Liver (tissue), 9 donors: ENCODE results near the gene HARBI1. TPM values are rescaled to one million over a fixed set of nuclear protein-coding genes. Genes with fewer than 3 reads are reported as not detected.
"Not testable (repeated sequence)": the region's sequence is repeated elsewhere in the genome, so short reads cannot be mapped to it uniquely, and the experiment has no call there.

Source experiments
- DNase-seq: peaks from one replicate; pipeline ENCODE4 v3.0.0-alpha.2; 2017; ENCODE audit warnings: low spot score
- H3K27ac ChIP-seq, 2 donors: one replicate each; pipeline ENCODE4 v1.7.0; 2013; ENCODE audit warnings: inconsistent platforms in 2 of 2, low read length in 2 of 2, control low read depth in 1 of 2, low read depth in 1 of 2, mild to moderate bottlenecking in 1 of 2
- H3K27me3 ChIP-seq, 4 donors: one replicate each; pipeline versions ENCODE4 v1.6.1 to v1.7.0; 2013; ENCODE audit warnings: low read length in 3 of 4, inconsistent platforms in 1 of 4, mild to moderate bottlenecking in 1 of 4, moderate library complexity in 1 of 4; ENCODE audit not compliant: control insufficient read depth in 4 of 4, insufficient read depth in 4 of 4
- H3K36me3 ChIP-seq, 4 donors: one replicate each; pipeline versions ENCODE4 v1.6.1 to v1.7.0; 2013; ENCODE audit warnings: low read length in 3 of 4, mild to moderate bottlenecking in 3 of 4, low read depth in 1 of 4, moderate library complexity in 1 of 4; ENCODE audit not compliant: control insufficient read depth in 4 of 4, insufficient read depth in 3 of 4
- H3K4me1 ChIP-seq, 4 donors: one replicate each; pipeline versions ENCODE4 v1.6.1 to v1.7.0; 2013; ENCODE audit warnings: low read length in 3 of 4, mild to moderate bottlenecking in 3 of 4, moderate library complexity in 1 of 4; ENCODE audit not compliant: control insufficient read depth in 4 of 4, insufficient read depth in 4 of 4
- H3K4me3 ChIP-seq, 3 donors: one replicate each; pipeline versions ENCODE4 v1.6.1 to v1.7.0; 2013; ENCODE audit warnings: low read length in 3 of 3, control low read depth in 1 of 3, low read depth in 1 of 3, mild to moderate bottlenecking in 1 of 3
- H3K9ac ChIP-seq, 2 donors: one replicate each; pipeline ENCODE4 v1.7.0; 2013; ENCODE audit warnings: low read length in 2 of 2, mild to moderate bottlenecking in 2 of 2, moderate library complexity in 2 of 2, control low read depth in 1 of 2, low read depth in 1 of 2
- H3K9me3 ChIP-seq, 4 donors: one replicate each; pipeline versions ENCODE4 v1.6.1 to v1.7.0; 2013; ENCODE audit warnings: low read length in 3 of 4; ENCODE audit not compliant: control insufficient read depth in 4 of 4
- EGR1 ChIP-seq, 2 donors: IDR thresholded peaks; 2 replicates each; pipeline ENCODE4 v1.6.1; 2016 to 2018; ENCODE audit warnings: antibody characterized with exemption in 2 of 2, low read depth in 2 of 2
- FOXA1 ChIP-seq: IDR thresholded peaks from 2 replicates; pipeline ENCODE4 v1.6.1; 2016; ENCODE audit warnings: antibody characterized with exemption
- FOXA2 ChIP-seq: IDR thresholded peaks from 2 replicates; pipeline ENCODE4 v1.6.1; 2016; ENCODE audit warnings: antibody characterized with exemption
- GABPA ChIP-seq, 2 donors: IDR thresholded peaks in 1 of 2; conservative IDR thresholded peaks in 1 of 2; 2 replicates each; pipeline ENCODE4 v1.6.1; 2016; ENCODE audit warnings: antibody characterized with exemption in 2 of 2, mild to moderate bottlenecking in 1 of 2, moderate library complexity in 1 of 2
- HNF4A ChIP-seq, 2 donors: conservative IDR thresholded peaks; 2 replicates each; pipeline ENCODE4 v1.6.1; 2016; ENCODE audit warnings: antibody characterized with exemption in 2 of 2, mild to moderate bottlenecking in 2 of 2
- HNF4G ChIP-seq: IDR thresholded peaks from 2 replicates; pipeline ENCODE4 v1.6.1; 2016; ENCODE audit warnings: antibody characterized with exemption
- JUND ChIP-seq, 2 donors: IDR thresholded peaks; 2 replicates each; pipeline ENCODE4 v1.6.1; 2016; ENCODE audit warnings: antibody characterized with exemption in 2 of 2
- MAX ChIP-seq: IDR thresholded peaks from 2 replicates; pipeline ENCODE4 v1.6.1; 2016; ENCODE audit warnings: antibody characterized with exemption
- NR2F2 ChIP-seq: IDR thresholded peaks from 2 replicates; pipeline ENCODE4 v1.6.1; 2016; ENCODE audit warnings: antibody characterized with exemption
- RAD21 ChIP-seq, 2 donors: IDR thresholded peaks; 2 replicates each; pipeline ENCODE4 v1.6.1; 2016; ENCODE audit warnings: antibody characterized with exemption in 2 of 2, mild to moderate bottlenecking in 2 of 2
- REST ChIP-seq: IDR thresholded peaks from 2 replicates; pipeline ENCODE4 v1.6.1; 2016; ENCODE audit warnings: antibody characterized with exemption, mild to moderate bottlenecking
- RXRA ChIP-seq, 2 donors: IDR thresholded peaks; 2 replicates each; pipeline ENCODE4 v1.6.1; 2017 to 2018; ENCODE audit warnings: antibody characterized with exemption in 2 of 2, mild to moderate bottlenecking in 1 of 2
- SP1 ChIP-seq: IDR thresholded peaks from 2 replicates; pipeline ENCODE4 v1.6.1; 2018; ENCODE audit warnings: antibody characterized with exemption, mild to moderate bottlenecking
- TAF1 ChIP-seq: conservative IDR thresholded peaks from 2 replicates; pipeline ENCODE4 v1.6.1; 2016; ENCODE audit warnings: antibody characterized with exemption, mild to moderate bottlenecking
- YY1 ChIP-seq: IDR thresholded peaks from 2 replicates; pipeline ENCODE4 v1.6.1; 2016; ENCODE audit warnings: antibody characterized with exemption, mild to moderate bottlenecking
- ZBTB33 ChIP-seq: IDR thresholded peaks from 2 replicates; pipeline ENCODE4 v1.6.1; 2016; ENCODE audit warnings: antibody characterized with exemption
- WGBS: extraction: QIAGEN DNeasy Blood & Tissue Kit; methylation state at CpG from one replicate; pipeline ENCODE4 v1.1.7; 2013; 5-methylcytosine and 5-hydroxymethylcytosine counted together
- polyA plus RNA-seq, 2 donors: library from polyadenylated mRNA; stranded (reverse) in 1 of 2; unstranded in 1 of 2; fragments of 200-250 nt in 1 of 2; fragments of >200 nt in 1 of 2; fragmentation: Nextera tagmentation in 1 of 2; extraction: Ambion mirVana in 1 of 2; gene quantifications; one replicate each; pipeline versions ENCODE4 v1.2.1 to v1.2.3, GENCODE V29; 2013 to 2015
- total RNA-seq, 2 donors: library from RNA; depleted of rRNA; stranded (reverse); fragments of >200 nt; gene quantifications; one replicate each; pipeline ENCODE4 v1.2.3, GENCODE V29; 2014
- TF ChIP-seq, protein P1 (sequence below): IDR thresholded peaks from 2 replicates; pipeline ENCODE4 v1.6.1; 2016; ENCODE audit warnings: antibody characterized with exemption
- TF ChIP-seq, protein P2 (sequence below): fragments of 150-350 bp; IDR thresholded peaks from 2 replicates; pipeline ENCODE4 v1.5.1; 2017; ENCODE audit warnings: improper control_type of control experiment, low read depth, low read length; ENCODE audit not compliant: missing input control
- donor health status: healthy.
- donor health status: healthy.
- donor health status: healthy.
- donor health status: healthy.
- donor health status: healthy.

HARBI1 gene
- total and polyA plus RNA-seq, 4 donors: 2.5 to 5.9 (median 3.3) TPM

DNA sequence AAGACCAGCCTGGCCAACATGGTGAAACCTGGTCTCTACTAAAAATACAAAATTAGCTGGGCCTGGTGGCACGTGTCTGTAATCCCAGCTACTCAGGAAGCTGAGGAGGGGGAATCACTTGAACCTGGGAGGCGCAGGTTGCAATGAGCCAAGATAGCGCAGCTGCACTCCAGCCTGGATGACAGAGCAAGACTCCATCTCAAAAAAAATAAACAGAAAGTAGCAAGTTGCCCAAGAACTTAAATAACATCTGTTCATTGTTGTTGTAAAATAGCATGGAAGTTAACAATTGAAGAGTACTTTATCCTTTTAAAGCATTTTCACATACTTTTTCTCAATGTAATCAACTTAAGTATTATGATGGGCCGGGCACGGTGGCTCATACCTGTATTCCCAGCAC is 28.9 kb downstream of the HARBI1 start:
- Histone ChIP-seq H3K36me3 (no peaks in the 10 kb centered on the region), H3K9ac (no peak overlapping the region), H3K27me3 (no peaks in the 10 kb centered on the region), H3K4me3 (no peak overlapping the region), H3K27ac (no peak overlapping the region), H3K9me3 (no peaks in the 10 kb centered on the region), H3K4me1 (peaks cover 5 to 25% (median 19%) of the 10 kb centered on the region in 4 donors)
- TF ChIP-seq HNF4A (conservative IDR thresholded peaks at IDR 0.05): no peak
- TF ChIP-seq ZBTB33: no peak
- no peak for TF ChIP-seq SP1
- TF ChIP-seq JUND (IDR thresholded peaks at IDR 0.05): no peak
- TF ChIP-seq, protein P1, sequence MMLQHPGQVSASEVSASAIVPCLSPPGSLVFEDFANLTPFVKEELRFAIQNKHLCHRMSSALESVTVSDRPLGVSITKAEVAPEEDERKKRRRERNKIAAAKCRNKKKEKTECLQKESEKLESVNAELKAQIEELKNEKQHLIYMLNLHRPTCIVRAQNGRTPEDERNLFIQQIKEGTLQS: no peak
- TF ChIP-seq FOXA2: no peak
- no peak for TF ChIP-seq RAD21 (IDR thresholded peaks at IDR 0.05)
- TF ChIP-seq TAF1: no peak
- TF ChIP-seq, protein P2, sequence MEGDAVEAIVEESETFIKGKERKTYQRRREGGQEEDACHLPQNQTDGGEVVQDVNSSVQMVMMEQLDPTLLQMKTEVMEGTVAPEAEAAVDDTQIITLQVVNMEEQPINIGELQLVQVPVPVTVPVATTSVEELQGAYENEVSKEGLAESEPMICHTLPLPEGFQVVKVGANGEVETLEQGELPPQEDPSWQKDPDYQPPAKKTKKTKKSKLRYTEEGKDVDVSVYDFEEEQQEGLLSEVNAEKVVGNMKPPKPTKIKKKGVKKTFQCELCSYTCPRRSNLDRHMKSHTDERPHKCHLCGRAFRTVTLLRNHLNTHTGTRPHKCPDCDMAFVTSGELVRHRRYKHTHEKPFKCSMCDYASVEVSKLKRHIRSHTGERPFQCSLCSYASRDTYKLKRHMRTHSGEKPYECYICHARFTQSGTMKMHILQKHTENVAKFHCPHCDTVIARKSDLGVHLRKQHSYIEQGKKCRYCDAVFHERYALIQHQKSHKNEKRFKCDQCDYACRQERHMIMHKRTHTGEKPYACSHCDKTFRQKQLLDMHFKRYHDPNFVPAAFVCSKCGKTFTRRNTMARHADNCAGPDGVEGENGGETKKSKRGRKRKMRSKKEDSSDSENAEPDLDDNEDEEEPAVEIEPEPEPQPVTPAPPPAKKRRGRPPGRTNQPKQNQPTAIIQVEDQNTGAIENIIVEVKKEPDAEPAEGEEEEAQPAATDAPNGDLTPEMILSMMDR: no peak
- no peak for TF ChIP-seq GABPA (IDR thresholded peaks at IDR 0.05 in 1 of 2, conservative IDR thresholded peaks at IDR 0.05 in 1 of 2)
- TF ChIP-seq MAX: no peak
- TF ChIP-seq HNF4G: no peak
- no peak for TF ChIP-seq YY1
- no peak for TF ChIP-seq REST
- TF ChIP-seq EGR1 (IDR thresholded peaks at IDR 0.05; ENCODE audit: low read depth in 2 of 2): no peak
- TF ChIP-seq NR2F2: no peak
- TF ChIP-seq FOXA1: no peak
- TF ChIP-seq RXRA (IDR thresholded peaks at IDR 0.05): no peak
- 93% methylated on average over 5 of the region's 5 CpGs for WGBS
- no peak for DNase-seq

DNA sequence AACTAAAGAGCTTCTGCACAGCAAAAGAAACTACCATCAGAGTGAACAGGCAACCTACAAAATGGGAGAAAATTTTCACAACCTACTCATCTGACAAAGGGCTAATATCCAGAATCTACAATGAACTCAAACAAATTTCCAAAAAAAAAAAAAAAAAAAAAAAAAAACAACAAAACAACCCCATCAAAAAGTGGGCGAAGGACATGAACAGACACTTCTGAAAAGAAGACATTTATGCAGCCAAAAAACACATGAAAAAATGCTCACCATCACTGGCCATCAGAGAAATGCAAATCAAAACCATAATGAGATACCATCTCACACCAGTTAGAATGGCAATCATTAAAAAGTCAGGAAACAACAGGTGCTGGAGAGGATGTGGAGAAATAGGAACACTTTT is 33.5 kb downstream of the HARBI1 start:
- 92% methylated on average over 1 of the region's 1 CpG for WGBS
- not testable (repeated sequence) for H3K4me1 ChIP-seq, H3K27ac ChIP-seq, H3K9ac ChIP-seq, H3K4me3 ChIP-seq, H3K36me3 ChIP-seq, H3K9me3 ChIP-seq, DNase-seq, H3K27me3 ChIP-seq
